H1 (cell line): ENCODE results near the gene MAGI2. TPM values are rescaled to one million over a fixed set of nuclear protein-coding genes. Genes with fewer than 3 reads are reported as not detected.

Experiments used
- EP300 ChIP-seq, 2 experiments: IDR thresholded peaks; 1 replicate in 1 of 2; 2 replicates in 1 of 2; pipeline ENCODE4 v1.6.1; 2011 to 2012; ENCODE audit warnings: low read depth in 2 of 2, low read length in 2 of 2, mild to moderate bottlenecking in 2 of 2, borderline replicate concordance in 1 of 2, inconsistent platforms in 1 of 2, moderate library complexity in 1 of 2
- SIRT6 ChIP-seq: IDR thresholded peaks from one replicate; pipeline ENCODE4 v1.7.1; 2012; ENCODE audit warnings: low read length, inconsistent platforms
- SP2 ChIP-seq: IDR thresholded peaks from 2 replicates; pipeline ENCODE4 v1.6.1; 2012; ENCODE audit warnings: mild to moderate bottlenecking, low read length, inconsistent platforms
- polyA plus RNA-seq, 7 experiments: library from polyadenylated mRNA; depleted of rRNA in 3 of 7; stranded (reverse) in 5 of 7; unstranded in 2 of 7; fragments of >200 nt in 5 of 7; fragments of 200-250 nt in 2 of 7; gene quantifications; 1 replicate in 5 of 7; 2 replicates in 1 of 7; 4 replicates in 1 of 7; pipeline versions ENCODE4 v1.2.1 to v1.2.3, GENCODE V29; 2011 to 2013; ENCODE audit warnings: missing spikeins in 2 of 7, mixed read lengths in 2 of 7
- total RNA-seq: library from RNA; stranded (reverse); fragmentation: NEBNext Ultra II Directional; extraction: Animal tissue kit (Norgen Biotek cat#: 25700); gene quantifications from 2 replicates; pipeline ENCODE4 v1.2.1, GENCODE V29; 2021

MAGI2 gene
- total and polyA plus RNA-seq, 2 of the 8 experiments (the other 6 are each of a cell fraction or from before 2014, with no cell fraction given), result 6.0 to 27.3 TPM

GRCh38 chr7:77971726-77972125 is 1481.7 kb downstream of the MAGI2 start (continued):
- TF ChIP-seq SIRT6 (no peak), SP2 (no peak), EP300 (IDR thresholded peaks at IDR 0.05; ENCODE audit: borderline replicate concordance in 1 of 2, low read depth in 2 of 2, low read length in 2 of 2) (no peak)
- TF ChIP-seq, all 59 proteins: peak for 0
